ENCODE measurements around the gene MYO5B. TPM values are rescaled to one million over a fixed set of nuclear protein-coding genes. Genes with fewer than 3 reads are reported as not detected.

The MYO5B gene
- total and polyA plus RNA-seq, 2 of the 4 experiments (the other 2 are of a cell fraction) = 0.24 to 0.54 TPM

- DNase-seq = no peak
Measured at GRCh38 chr18:50128506-50129271, 66.3 kb downstream of the MYO5B start.

More at GRCh38 chr18:50128506-50129271, 66.3 kb downstream of the MYO5B start:
- H4K91ac ChIP-seq (ENCODE audit: insufficient read depth, low read depth, low read length) = no peak overlapping the region
- BruUV-seq (replicated peaks) = no TSS peak
- H3K14ac ChIP-seq (replicated peaks; ENCODE audit: low read depth, low read length) = no peak overlapping the region
- H3K9ac ChIP-seq (ENCODE audit: low read depth, low read length) = no peak overlapping the region
- TF ChIP-seq NFE2L2 (IDR thresholded peaks at IDR 0.05; ENCODE audit: low read depth, low read length) = no peak
- TF ChIP-seq RAD21 (IDR thresholded peaks at IDR 0.05; ENCODE audit: low read length) = no peak
- no peak for TF ChIP-seq MAFK (IDR thresholded peaks at IDR 0.05; ENCODE audit: low read depth, low read length)
- TF ChIP-seq RFX5 (IDR thresholded peaks at IDR 0.05; ENCODE audit: low read depth, low read length) = no peak
- no peak for TF ChIP-seq CTCF (conservative IDR thresholded peaks at IDR 0.05; ENCODE audit: low read depth, low read length)
- TF ChIP-seq ELK1 (IDR thresholded peaks at IDR 0.05; ENCODE audit: borderline replicate concordance, low read depth, low read length) = no peak
- no peak for TF ChIP-seq SMC3 (IDR thresholded peaks at IDR 0.05; ENCODE audit: low read depth, low read length)
- no peak for TF ChIP-seq RCOR1 (IDR thresholded peaks at IDR 0.05; ENCODE audit: insufficient replicate concordance, low read length)
- TF ChIP-seq BHLHE40 (IDR thresholded peaks at IDR 0.05; ENCODE audit: low read depth, low read length) = no peak
- TF ChIP-seq USF2 (IDR thresholded peaks at IDR 0.05; ENCODE audit: low read depth, low read length) = no peak
- TF ChIP-seq CHD1 (IDR thresholded peaks at IDR 0.05; ENCODE audit: low read depth, low read length) = no peak
- TF ChIP-seq MAZ (IDR thresholded peaks at IDR 0.05; ENCODE audit: borderline replicate concordance, low read depth, low read length) = no peak
- H2BK15ac ChIP-seq (ENCODE audit: low read depth, low read length) = no peak overlapping the region
- no peak overlapping the region for H2AFZ ChIP-seq (replicated peaks; ENCODE audit: low read length, poor library complexity)
- no peak overlapping the region for H2BK120ac ChIP-seq (ENCODE audit: low read depth, low read length)
- H3K27ac ChIP-seq (ENCODE audit: insufficient read depth, low read length) = no peak overlapping the region
- no peak overlapping the region for H3K4me2 ChIP-seq (ENCODE audit: low read depth, low read length)
- H3K79me1 ChIP-seq (ENCODE audit: low read depth in 1 of 2, low read length in 2 of 2) = no peaks in the 10 kb centered on the region
- no peak overlapping the region for H2AK5ac ChIP-seq (ENCODE audit: low read depth, low read length)
- H3K4me3 ChIP-seq (ENCODE audit: insufficient read depth, low read depth, low read length) = no peak overlapping the region
- in situ Hi-C loops (cut with MboI; ENCODE audit: low sequenced_read_pairs) (no loop called here), dilution Hi-C loops (cut with HindIII; ENCODE audit: low sequenced_read_pairs, unreplicated experiment) (no loop called here), intact Hi-C loops (cut with micrococcal nuclease) (no loop called here)
- ATAC-seq (ENCODE audit: low read depth) = no peak
- H3K56ac ChIP-seq (ENCODE audit: extremely low read depth, insufficient read depth, low read length) = no peak overlapping the region
- 17% methylated on average over 1 of the region's 15 CpGs; no CpG with 5 or more reads in 1 of the 2 experiments for WGBS, 2 experiments (ENCODE audit: extremely low coverage in 2 of 2, insufficient read length in 1 of 2)
- no peak overlapping the region for H4K5ac ChIP-seq (ENCODE audit: low read depth, low read length)
- no peak overlapping the region for H3K4ac ChIP-seq (ENCODE audit: low read depth, low read length)
- no peaks in the 10 kb centered on the region for H3K9me3 ChIP-seq (ENCODE audit: control insufficient read depth, insufficient read depth, low read length)
- no peak overlapping the region for H4K8ac ChIP-seq (ENCODE audit: low read depth in 2 of 2, low read length in 2 of 2)
- no peaks in the 10 kb centered on the region for H4K20me1 ChIP-seq (ENCODE audit: insufficient read depth, low read length)
- no peak overlapping the region for H2BK5ac ChIP-seq (ENCODE audit: low read depth, low read length, poor library complexity, severe bottlenecking)
- no peaks in the 10 kb centered on the region for H3K27me3 ChIP-seq (ENCODE audit: control insufficient read depth, insufficient read depth, low read length)
- H3K4me1 ChIP-seq (ENCODE audit: control insufficient read depth, insufficient read depth, low read length) = no peaks in the 10 kb centered on the region
- no peak overlapping the region for H2AK9ac ChIP-seq (replicated peaks; ENCODE audit: low read depth, low read length, poor library complexity)
- H3K36me3 ChIP-seq (ENCODE audit: control insufficient read depth, insufficient read depth, low read length) = no peaks in the 10 kb centered on the region
- POLR2A ChIA-PET (ENCODE audit: unreplicated experiment) = no interaction called here
- CTCF ChIA-PET = no interaction called here
- no peak overlapping the region for H3K23ac ChIP-seq (ENCODE audit: low read depth, low read length)
- no peak overlapping the region for H3K18ac ChIP-seq (ENCODE audit: low read depth, low read length)
- no peaks in the 10 kb centered on the region for H3K9me1 ChIP-seq (ENCODE audit: insufficient read depth, low read length)
- H2BK20ac ChIP-seq (ENCODE audit: low read depth, low read length) = no peak overlapping the region

Data from IMR-90 (cell line).